HEK293 (cell line): ENCODE results near the gene MGAT2.
A peak's percentile ranks its signal among the peaks of the same experiment; 100 is the strongest.
"Not testable (repeated sequence)": the region's sequence is repeated elsewhere in the genome, so short reads cannot be mapped to it uniquely, and the experiment has no call there.

Source experiments
- CTCF ChIA-PET: fragments of 350-600 bp; formaldehyde crosslinking; extraction: SDS; loops from one replicate; lab custom pipeline; 2021; ENCODE audit warnings: antibody characterized with exemption; lab: Yijun Ruan, JAX
- POLR2A ChIA-PET: fragments of 300-600 bp; formaldehyde crosslinking; extraction: SDS; loops from one replicate; lab custom pipeline; 2020; ENCODE audit warnings: antibody characterized with exemption, inconsistent platforms; lab: Yijun Ruan, JAX
- H3K27ac ChIP-seq: fragments of 200-500 bp; sonication (Bioruptor generic); 2 replicates; pipeline ENCODE4 v1.5.1; 2014; ENCODE audit warnings: low read depth, low read length, control low read depth, inconsistent platforms; ENCODE audit errors: extremely low read depth
- H3K36me3 ChIP-seq, 2 experiments: fragments of 200-500 bp in 1 of 2; sonication (Bioruptor generic) in 1 of 2; 1 replicate in 1 of 2; 2 replicates in 1 of 2; pipeline ENCODE4 v1.5.1; 2014 to 2017; ENCODE audit warnings: inconsistent platforms in 2 of 2, low read length in 2 of 2; ENCODE audit not compliant: control insufficient read depth in 2 of 2, insufficient read depth in 1 of 2
- H3K4me1 ChIP-seq: fragments of 200-500 bp; sonication (Bioruptor generic); 2 replicates; pipeline ENCODE4 v1.5.1; 2014; ENCODE audit warnings: mild to moderate bottlenecking, low read length, inconsistent platforms; ENCODE audit not compliant: control insufficient read depth, insufficient read depth
- H3K4me3 ChIP-seq: 2 replicates; pipeline ENCODE4 v1.5.1; 2011; ENCODE audit warnings: low read depth, mild to moderate bottlenecking, control low read depth, low read length, moderate library complexity
- H3K9me3 ChIP-seq: fragments of 200-500 bp; sonication (Bioruptor generic); 2 replicates; pipeline ENCODE4 v1.5.1; 2014; ENCODE audit warnings: low read depth, low read length, inconsistent platforms; ENCODE audit not compliant: control insufficient read depth, insufficient read depth
- GLIS1 ChIP-seq: fragments of 450-650 bp; formaldehyde crosslinking; IDR thresholded peaks from 2 replicates; pipeline ENCODE4 v1.5.1; 2016; ENCODE audit warnings: missing biosample characterization, missing genetic modification characterization
- KLF7 ChIP-seq: fragments of 450-650 bp; formaldehyde crosslinking; IDR thresholded peaks from 2 replicates; pipeline ENCODE4 v1.5.1; 2016; ENCODE audit warnings: missing biosample characterization, missing genetic modification characterization, borderline replicate concordance
- KLF8 ChIP-seq: fragments of 450-650 bp; formaldehyde crosslinking; IDR thresholded peaks from 2 replicates; pipeline ENCODE4 v1.5.1; 2016; ENCODE audit warnings: missing biosample characterization, missing genetic modification characterization
- KLF9 ChIP-seq: fragments of 450-650 bp; formaldehyde crosslinking; IDR thresholded peaks from 2 replicates; pipeline ENCODE4 v1.5.1; 2016; ENCODE audit warnings: missing biosample characterization, missing genetic modification characterization, low read depth
- SETDB1 ChIP-seq: IDR thresholded peaks from one replicate; pipeline ENCODE4 v1.6.1; 2017; ENCODE audit warnings: mild to moderate bottlenecking, low read length, moderate library complexity, mixed read lengths; ENCODE audit not compliant: insufficient read length
- SP3 ChIP-seq: fragments of 450-650 bp; formaldehyde crosslinking; IDR thresholded peaks from 2 replicates; pipeline ENCODE4 v1.5.1; 2016; ENCODE audit warnings: missing biosample characterization, missing genetic modification characterization
- WT1 ChIP-seq: fragments of 450-650 bp; formaldehyde crosslinking; IDR thresholded peaks from 2 replicates; pipeline ENCODE4 v1.5.1; 2016; ENCODE audit warnings: missing biosample characterization, missing genetic modification characterization
- YY1 ChIP-seq: fragments of 450-650 bp; formaldehyde crosslinking; IDR thresholded peaks from 2 replicates; pipeline ENCODE4 v1.5.1; 2018; ENCODE audit warnings: missing biosample characterization, missing genetic modification characterization
- YY2 ChIP-seq: fragments of 450-650 bp; formaldehyde crosslinking; IDR thresholded peaks from 2 replicates; pipeline ENCODE4 v1.5.1; 2016; ENCODE audit warnings: missing biosample characterization, missing genetic modification characterization
- ZBTB1 ChIP-seq: fragments of 450-650 bp; formaldehyde crosslinking; IDR thresholded peaks from 2 replicates; pipeline ENCODE4 v1.5.1; 2016; ENCODE audit warnings: missing biosample characterization, missing genetic modification characterization
- ZBTB21 ChIP-seq: fragments of 450-650 bp; formaldehyde crosslinking; IDR thresholded peaks from 2 replicates; pipeline ENCODE4 v1.5.1; 2017; ENCODE audit warnings: missing biosample characterization, missing genetic modification characterization
- ZFHX2 ChIP-seq: fragments of 450-650 bp; formaldehyde crosslinking; conservative IDR thresholded peaks from 2 replicates; pipeline ENCODE4 v1.5.1; 2016; ENCODE audit warnings: missing biosample characterization, missing genetic modification characterization
- ZNF157 ChIP-seq: fragments of 450-650 bp; formaldehyde crosslinking; IDR thresholded peaks from 2 replicates; pipeline ENCODE4 v1.5.1; 2016; ENCODE audit warnings: missing biosample characterization, missing genetic modification characterization
- ZNF175 ChIP-seq: fragments of 450-650 bp; formaldehyde crosslinking; IDR thresholded peaks from 2 replicates; pipeline ENCODE4 v1.5.1; 2016; ENCODE audit warnings: missing biosample characterization, missing genetic modification characterization
- ZNF324 ChIP-seq: fragments of 450-650 bp; formaldehyde crosslinking; IDR thresholded peaks from 2 replicates; pipeline ENCODE4 v1.5.1; 2016; ENCODE audit warnings: missing biosample characterization, missing genetic modification characterization
- ZNF433 ChIP-seq: fragments of 450-650 bp; formaldehyde crosslinking; IDR thresholded peaks from 2 replicates; pipeline ENCODE4 v1.5.1; 2016; ENCODE audit warnings: missing biosample characterization, missing genetic modification characterization, low read depth
- ZNF549 ChIP-seq: fragments of 450-650 bp; IDR thresholded peaks from 2 replicates; pipeline ENCODE4 v1.5.1; 2018; ENCODE audit warnings: missing biosample characterization, missing genetic modification characterization, mild to moderate bottlenecking, inconsistent platforms, moderate library complexity
- ZNF610 ChIP-seq: fragments of 450-650 bp; formaldehyde crosslinking; IDR thresholded peaks from 2 replicates; pipeline ENCODE4 v1.5.1; 2016; ENCODE audit warnings: missing biosample characterization, missing genetic modification characterization, borderline replicate concordance
- ZSCAN23 ChIP-seq: fragments of 450-650 bp; formaldehyde crosslinking; IDR thresholded peaks from 2 replicates; pipeline ENCODE4 v1.5.1; 2016; ENCODE audit warnings: missing biosample characterization, missing genetic modification characterization
- ZXDB ChIP-seq: fragments of 450-650 bp; formaldehyde crosslinking; IDR thresholded peaks from 2 replicates; pipeline ENCODE4 v1.5.1; 2016; ENCODE audit warnings: missing biosample characterization, missing genetic modification characterization
- TF ChIP-seq, protein P1 (sequence below): fragments of 450-650 bp; formaldehyde crosslinking; conservative IDR thresholded peaks from 2 replicates; pipeline ENCODE4 v1.5.1; 2016; ENCODE audit warnings: low read depth, missing biosample characterization, missing genetic modification characterization
- TF ChIP-seq, protein P2 (sequence below): fragments of 450-650 bp; IDR thresholded peaks from 2 replicates; pipeline ENCODE4 v1.5.1; 2018; ENCODE audit warnings: missing biosample characterization, missing genetic modification characterization
- TF ChIP-seq, protein P3 (sequence below): fragments of 450-650 bp; formaldehyde crosslinking; IDR thresholded peaks from 2 replicates; pipeline ENCODE4 v1.5.1; 2016; ENCODE audit warnings: missing biosample characterization, missing genetic modification characterization

Gene MGAT2

DNA sequence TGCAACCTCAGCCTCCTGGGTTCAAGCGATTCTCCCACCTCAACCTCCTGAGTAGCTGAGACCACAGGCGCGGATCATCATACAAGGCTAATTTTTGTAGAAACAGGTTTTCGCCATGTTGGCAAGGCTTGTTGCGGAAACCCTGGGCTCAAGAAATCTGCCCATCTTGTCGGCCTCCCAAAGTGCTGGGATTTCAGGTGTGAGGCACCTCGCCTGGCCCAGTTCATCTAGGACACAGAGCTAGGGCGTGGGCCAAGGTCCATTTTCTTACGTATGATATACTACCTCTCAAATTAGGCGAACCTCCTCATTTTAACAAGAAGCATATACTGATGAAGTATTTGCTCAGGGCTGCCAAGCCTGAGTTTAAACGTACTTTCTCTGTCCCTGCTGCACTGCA is 36.5 kb upstream of the MGAT2 start:
- Histone ChIP-seq H3K9me3 (no peaks in the 10 kb centered on the region), H3K4me3 (peak overlapping the region; percentile 7), H3K4me1 (peaks cover 9% of the 10 kb centered on the region), H3K36me3 (peaks cover 26 to 31% of the 10 kb centered on the region in 2 experiments; a peak in 2 of 3 replicates), H3K27ac (no peak overlapping the region)
- ChIA-PET CTCF (interaction anchor here (1.6 kb wide), 1 partner anchor 122 kb away, joined by 5 read pairs; no protein-coding TSS in a partner anchor), POLR2A (interaction anchor here (1.1 kb wide), 1 partner anchor 18 kb away, joined by 7 read pairs; no protein-coding TSS in a partner anchor)
- no peak for TF ChIP-seq ZNF549 (tag by site-specific recombination)

DNA sequence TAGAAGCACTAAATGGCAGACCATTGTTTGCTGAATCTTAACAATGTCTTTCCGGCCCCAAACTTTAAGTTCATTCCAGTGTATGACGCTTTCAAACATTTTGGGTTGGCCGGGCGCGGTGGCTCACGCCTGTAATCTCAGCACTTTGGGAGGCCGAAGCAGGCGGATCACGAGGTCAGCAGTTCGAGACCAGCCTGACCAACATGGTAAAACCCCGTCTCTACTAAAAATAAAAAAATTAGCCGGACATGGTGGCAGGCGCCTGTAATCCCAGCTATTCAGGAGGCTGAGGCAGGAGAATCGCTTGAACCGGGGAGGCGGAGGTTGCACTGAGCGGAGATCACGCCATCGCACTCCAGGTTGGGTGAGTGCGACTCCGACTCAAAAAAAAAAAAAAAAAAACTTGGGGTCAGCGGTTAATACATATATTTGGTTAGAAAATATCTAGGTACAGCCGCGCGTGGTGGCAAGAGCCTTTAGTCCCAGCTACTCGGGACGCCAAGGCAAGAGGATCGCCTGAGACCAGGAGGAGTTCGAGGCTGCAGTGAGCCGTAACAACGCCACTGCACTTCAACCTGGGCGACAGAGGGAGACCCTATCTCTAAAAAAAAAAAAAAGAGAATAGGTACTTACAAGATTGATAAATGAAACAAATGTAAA is 35.5 kb upstream of the MGAT2 start:
- H3K4me1 ChIP-seq, H3K9me3 ChIP-seq: not testable (repeated sequence)
- CTCF ChIA-PET, result interaction anchor here (0.5 to 1.6 kb wide), 3 partner anchors 14 to 123 kb away, joined by 3 to 5 read pairs (median 3); partner anchors contain the start of gene LRR1
- Histone ChIP-seq H3K4me3 (peak overlapping the region; percentile 92), H3K36me3 (peaks cover 26 to 31% of the 10 kb centered on the region in 2 experiments; a peak in 2 of 3 replicates), H3K27ac (peak overlapping the region; percentile 76)
- TF ChIP-seq ZNF610, result peak; percentile 22; the same call in 1 of the 2 replicates
- POLR2A ChIA-PET, result interaction anchor here (0.7 to 3.3 kb wide), 8 partner anchors 10 to 1760 kb away, joined by 3 to 43 read pairs (median 6); partner anchors contain the start of genes MGAT2 and RPL36AL

DNA sequence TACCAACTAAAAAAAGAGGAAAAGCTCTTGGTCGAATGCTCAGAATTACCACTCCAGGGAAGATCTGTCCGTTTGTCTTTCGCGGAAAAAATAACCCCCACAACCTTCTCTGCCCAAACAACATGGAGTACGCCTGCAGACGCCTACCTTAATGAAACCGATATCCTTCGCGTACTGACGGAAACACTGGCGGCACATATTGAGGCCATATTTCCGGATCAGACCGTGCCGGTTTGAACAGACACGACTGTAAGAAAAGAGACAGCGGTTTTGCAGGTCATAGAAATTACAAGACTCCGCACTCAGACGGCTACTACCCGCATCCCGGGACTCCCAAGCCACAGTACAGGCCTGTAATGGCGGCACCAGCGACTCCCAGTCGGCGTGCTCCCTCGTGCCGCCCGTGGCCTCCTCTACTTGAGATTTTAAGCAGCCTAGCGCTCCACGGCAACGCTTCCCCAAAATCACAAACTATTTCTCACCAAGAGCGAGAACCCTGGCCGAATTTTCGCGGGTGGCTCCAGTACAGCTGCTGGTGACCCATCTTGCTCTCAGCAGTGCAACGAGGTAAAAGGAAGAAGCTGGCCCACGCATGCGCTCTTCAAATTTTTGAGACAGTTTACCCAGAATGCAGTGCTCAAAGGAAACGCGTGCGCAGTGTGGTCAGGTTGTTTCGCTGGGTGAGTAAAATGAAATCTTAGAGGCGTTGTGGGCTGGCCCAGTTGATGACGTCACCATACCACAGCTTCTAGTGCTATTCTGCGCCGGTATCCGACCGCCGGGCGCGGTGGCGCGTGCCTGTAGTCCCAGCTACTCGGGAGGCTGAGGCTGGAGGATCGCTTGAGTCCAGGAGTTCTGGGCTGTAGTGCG is 34.6 kb upstream of the MGAT2 start, which contains the start of gene RPS29:
RPS29 (minus strand) TSS at position 578 of the 870 bp plus-strand sequence; CDS start at position 544, 34 bp downstream.
- H3K4me3 ChIP-seq, result peak within 1 kb of the TSS; percentile 92
- POLR2A ChIA-PET, result interaction anchor here (0.5 to 3.3 kb wide), 13 partner anchors 9 to 479 kb away, joined by 3 to 43 read pairs (median 5); partner anchors contain the start of genes LRR1, MGAT2 and RPL36AL
- peak within 1 kb of the TSS; percentile 76 for H3K27ac ChIP-seq
- no peaks in the 10 kb centered on the region for H3K9me3 ChIP-seq
- peaks cover 9% of the 10 kb centered on the region for H3K4me1 ChIP-seq
- CTCF ChIA-PET, result interaction anchor here (0.6 to 1.8 kb wide), 10 partner anchors 10 to 505 kb away, joined by 3 to 8 read pairs (median 4); partner anchors contain the start of genes LRR1, MGAT2 and RPL36AL
- H3K36me3 ChIP-seq, result peaks cover 26 to 31% of the 10 kb centered on the region in 2 experiments; a peak in 2 of 3 replicates
- TF ChIP-seq KLF9 (tag by site-specific recombination) (peak; percentile 71), ZBTB1 (tag by site-specific recombination) (no peak), ZBTB21 (tag by site-specific recombination) (peak; percentile 92), KLF8 (tag by site-specific recombination) (peak; percentile 80), ZSCAN23 (tag by site-specific recombination) (peak; percentile 63; the same call in 1 of the 2 replicates), ZNF175 (tag by site-specific recombination) (no peak), YY2 (tag by site-specific recombination) (peak; percentile 79), ZXDB (tag by site-specific recombination) (peak; percentile 81), ZNF324 (peak; percentile 87), YY1 (tag by site-specific recombination) (peak; percentile 82), SETDB1 (no peak), ZFHX2 (tag by site-specific recombination) (peak; percentile 56), ZNF157 (tag by site-specific recombination) (no peak), KLF7 (no peak; the same call in 1 of the 2 replicates), WT1 (tag by site-specific recombination) (peak; percentile 39; the same call in 1 of the 2 replicates), GLIS1 (tag by site-specific recombination) (peak; percentile 82), SP3 (peak; percentile 60; the same call in 1 of the 2 replicates), ZNF433 (no peak)
- TF ChIP-seq, protein P1, sequence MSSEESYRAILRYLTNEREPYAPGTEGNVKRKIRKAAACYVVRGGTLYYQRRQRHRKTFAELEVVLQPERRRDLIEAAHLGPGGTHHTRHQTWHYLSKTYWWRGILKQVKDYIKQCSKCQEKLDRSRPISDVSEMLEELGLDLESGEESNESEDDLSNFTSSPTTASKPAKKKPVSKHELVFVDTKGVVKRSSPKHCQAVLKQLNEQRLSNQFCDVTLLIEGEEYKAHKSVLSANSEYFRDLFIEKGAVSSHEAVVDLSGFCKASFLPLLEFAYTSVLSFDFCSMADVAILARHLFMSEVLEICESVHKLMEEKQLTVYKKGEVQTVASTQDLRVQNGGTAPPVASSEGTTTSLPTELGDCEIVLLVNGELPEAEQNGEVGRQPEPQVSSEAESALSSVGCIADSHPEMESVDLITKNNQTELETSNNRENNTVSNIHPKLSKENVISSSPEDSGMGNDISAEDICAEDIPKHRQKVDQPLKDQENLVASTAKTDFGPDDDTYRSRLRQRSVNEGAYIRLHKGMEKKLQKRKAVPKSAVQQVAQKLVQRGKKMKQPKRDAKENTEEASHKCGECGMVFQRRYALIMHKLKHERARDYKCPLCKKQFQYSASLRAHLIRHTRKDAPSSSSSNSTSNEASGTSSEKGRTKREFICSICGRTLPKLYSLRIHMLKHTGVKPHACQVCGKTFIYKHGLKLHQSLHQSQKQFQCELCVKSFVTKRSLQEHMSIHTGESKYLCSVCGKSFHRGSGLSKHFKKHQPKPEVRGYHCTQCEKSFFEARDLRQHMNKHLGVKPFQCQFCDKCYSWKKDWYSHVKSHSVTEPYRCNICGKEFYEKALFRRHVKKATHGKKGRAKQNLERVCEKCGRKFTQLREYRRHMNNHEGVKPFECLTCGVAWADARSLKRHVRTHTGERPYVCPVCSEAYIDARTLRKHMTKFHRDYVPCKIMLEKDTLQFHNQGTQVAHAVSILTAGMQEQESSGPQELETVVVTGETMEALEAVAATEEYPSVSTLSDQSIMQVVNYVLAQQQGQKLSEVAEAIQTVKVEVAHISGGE, result peak; percentile 22; the same call in 1 of the 2 replicates
- TF ChIP-seq, protein P2, sequence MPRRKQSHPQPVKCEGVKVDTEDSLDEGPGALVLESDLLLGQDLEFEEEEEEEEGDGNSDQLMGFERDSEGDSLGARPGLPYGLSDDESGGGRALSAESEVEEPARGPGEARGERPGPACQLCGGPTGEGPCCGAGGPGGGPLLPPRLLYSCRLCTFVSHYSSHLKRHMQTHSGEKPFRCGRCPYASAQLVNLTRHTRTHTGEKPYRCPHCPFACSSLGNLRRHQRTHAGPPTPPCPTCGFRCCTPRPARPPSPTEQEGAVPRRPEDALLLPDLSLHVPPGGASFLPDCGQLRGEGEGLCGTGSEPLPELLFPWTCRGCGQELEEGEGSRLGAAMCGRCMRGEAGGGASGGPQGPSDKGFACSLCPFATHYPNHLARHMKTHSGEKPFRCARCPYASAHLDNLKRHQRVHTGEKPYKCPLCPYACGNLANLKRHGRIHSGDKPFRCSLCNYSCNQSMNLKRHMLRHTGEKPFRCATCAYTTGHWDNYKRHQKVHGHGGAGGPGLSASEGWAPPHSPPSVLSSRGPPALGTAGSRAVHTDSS (tag by site-specific recombination), result peak; percentile 20; the same call in 1 of the 2 replicates
- TF ChIP-seq, protein P3, sequence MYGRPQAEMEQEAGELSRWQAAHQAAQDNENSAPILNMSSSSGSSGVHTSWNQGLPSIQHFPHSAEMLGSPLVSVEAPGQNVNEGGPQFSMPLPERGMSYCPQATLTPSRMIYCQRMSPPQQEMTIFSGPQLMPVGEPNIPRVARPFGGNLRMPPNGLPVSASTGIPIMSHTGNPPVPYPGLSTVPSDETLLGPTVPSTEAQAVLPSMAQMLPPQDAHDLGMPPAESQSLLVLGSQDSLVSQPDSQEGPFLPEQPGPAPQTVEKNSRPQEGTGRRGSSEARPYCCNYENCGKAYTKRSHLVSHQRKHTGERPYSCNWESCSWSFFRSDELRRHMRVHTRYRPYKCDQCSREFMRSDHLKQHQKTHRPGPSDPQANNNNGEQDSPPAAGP (tag by site-specific recombination), result peak; percentile 93
